22Rv1 (cell line): ENCODE measurements around the gene CCND2.

Experiments
- ZFX ChIP-seq: fragments of 450-650 bp; IDR thresholded peaks from 2 replicates; pipeline ENCODE4 v1.6.1; 2017; ENCODE audit warnings: antibody characterized with exemption, borderline replicate concordance
- TF ChIP-seq, protein P1 (sequence below): fragments of 450-650 bp; IDR thresholded peaks from 2 replicates; pipeline ENCODE4 v1.5.1; 2017; ENCODE audit warnings: mild to moderate bottlenecking

GRCh38 chr12:4266990-4267389 is 6.6 kb upstream of the CCND2 start:
- TF ChIP-seq, protein P1, sequence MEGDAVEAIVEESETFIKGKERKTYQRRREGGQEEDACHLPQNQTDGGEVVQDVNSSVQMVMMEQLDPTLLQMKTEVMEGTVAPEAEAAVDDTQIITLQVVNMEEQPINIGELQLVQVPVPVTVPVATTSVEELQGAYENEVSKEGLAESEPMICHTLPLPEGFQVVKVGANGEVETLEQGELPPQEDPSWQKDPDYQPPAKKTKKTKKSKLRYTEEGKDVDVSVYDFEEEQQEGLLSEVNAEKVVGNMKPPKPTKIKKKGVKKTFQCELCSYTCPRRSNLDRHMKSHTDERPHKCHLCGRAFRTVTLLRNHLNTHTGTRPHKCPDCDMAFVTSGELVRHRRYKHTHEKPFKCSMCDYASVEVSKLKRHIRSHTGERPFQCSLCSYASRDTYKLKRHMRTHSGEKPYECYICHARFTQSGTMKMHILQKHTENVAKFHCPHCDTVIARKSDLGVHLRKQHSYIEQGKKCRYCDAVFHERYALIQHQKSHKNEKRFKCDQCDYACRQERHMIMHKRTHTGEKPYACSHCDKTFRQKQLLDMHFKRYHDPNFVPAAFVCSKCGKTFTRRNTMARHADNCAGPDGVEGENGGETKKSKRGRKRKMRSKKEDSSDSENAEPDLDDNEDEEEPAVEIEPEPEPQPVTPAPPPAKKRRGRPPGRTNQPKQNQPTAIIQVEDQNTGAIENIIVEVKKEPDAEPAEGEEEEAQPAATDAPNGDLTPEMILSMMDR: no peak
- TF ChIP-seq ZFX: no peak
